Non-pigmented ciliary epithelial cell (primary cell): ENCODE results near the gene USH2A.

Source experiments
- DNase-seq: peaks from one replicate; pipeline ENCODE4 v3.0.0-alpha.2; 2010; ENCODE audit warnings: low read depth

Gene USH2A

GRCh38 chr1:216123446-216124191 is 299.6 kb downstream of the USH2A start:
- DNase-seq: no peak

DNA sequence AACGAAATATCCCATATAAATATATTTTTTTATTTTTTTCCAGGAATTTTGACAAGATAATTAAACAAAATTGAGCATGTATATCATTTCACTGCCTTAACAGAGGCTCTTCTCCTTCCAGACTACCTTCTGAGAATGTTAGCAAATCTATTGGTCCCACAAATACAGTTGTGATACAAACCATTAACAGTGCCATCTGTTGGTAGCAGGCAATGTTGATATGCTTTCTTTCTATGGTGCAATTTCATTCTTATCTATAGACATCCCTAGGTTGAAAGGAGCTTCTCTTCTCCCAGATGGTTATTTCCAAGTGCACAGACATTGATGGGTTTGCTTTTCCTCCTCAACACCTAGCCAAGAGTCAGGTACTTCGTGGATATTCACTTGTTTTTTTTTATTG is 303.6 kb downstream of the USH2A start:
- peak; percentile 6 for DNase-seq

- no peak for DNase-seq
These were observed 309.1 kb downstream of the USH2A start for GRCh38 chr1:216114180-216114579.

DNA sequence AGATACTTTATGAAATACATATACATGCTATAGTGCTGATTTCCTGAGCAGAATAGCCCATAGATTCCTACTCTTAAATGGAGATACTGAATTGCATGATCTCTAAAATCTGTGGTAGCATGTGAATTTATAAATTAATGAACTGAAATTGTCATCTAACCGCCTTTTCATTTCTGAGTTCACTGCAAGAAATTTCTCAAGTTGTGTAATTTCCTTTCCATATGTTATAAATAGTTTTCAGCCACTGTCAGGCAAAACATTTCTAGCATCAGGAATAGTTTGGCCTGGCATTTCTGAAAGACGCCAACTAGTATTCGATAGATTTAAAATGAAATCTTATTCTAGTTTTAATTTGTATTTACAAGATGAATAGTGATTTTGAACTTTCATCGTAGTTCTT is 310.1 kb downstream of the USH2A start:
- DNase-seq: no peak

- no peak for DNase-seq
These were observed 311.4 kb downstream of the USH2A start for GRCh38 chr1:216111842-216112241.

DNA sequence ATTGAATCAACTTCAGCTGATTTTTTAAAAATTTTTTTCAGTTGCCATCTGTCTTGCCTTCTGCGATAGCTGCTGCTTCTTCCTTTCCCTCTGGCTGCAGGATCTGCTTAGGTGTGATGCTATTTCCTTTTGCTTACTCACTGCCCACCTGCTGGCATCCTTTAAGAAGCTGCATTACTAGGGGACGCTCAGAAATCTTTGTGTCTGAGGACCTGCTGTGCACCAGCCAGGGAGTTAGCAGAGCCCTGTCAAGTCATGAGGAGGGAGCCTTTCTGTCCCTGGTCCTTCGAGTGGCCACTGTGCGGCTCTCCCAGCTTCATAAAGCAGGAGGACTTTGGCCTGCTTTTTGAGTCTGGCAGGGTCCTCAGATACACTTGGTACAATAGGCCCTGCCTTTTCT is 327.8 kb downstream of the USH2A start:
- no peak for DNase-seq

DNA sequence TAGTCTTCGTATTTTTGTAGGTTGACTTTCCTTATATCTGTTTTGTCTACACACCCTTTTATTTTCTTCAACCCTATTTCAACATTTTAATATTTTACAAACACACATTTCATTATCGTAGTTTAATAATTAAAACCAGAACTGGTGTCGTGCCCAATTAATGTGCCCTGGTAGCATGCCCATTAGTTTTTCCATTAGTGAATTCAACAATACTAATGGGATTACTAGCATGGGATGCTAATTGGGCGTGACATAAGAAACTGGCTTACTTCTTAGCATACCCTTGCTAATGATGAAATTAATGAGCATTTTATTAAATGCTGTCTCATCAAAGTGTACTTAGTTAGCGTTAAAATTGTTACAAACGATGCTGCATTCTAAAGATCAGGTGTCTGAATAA is 332.7 kb downstream of the USH2A start:
- DNase-seq: no peak

DNA sequence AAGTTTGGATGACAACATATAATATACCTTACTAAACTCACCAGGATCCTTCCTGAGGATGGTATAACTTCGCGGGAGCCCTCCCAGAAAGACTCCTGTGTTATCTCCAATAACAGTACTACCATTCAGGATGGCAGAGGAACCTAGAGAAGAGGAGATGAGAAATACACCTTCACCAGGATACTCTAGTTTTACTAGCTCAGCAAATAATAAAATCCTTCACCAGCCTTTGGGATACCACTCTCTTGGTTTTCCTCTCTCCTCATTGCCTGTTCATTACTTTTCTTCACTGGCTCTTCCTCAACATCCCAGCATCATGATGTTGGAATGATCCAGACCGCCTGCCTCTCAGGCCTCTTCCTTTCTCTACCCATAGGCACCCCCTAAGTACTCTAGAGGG is 336.6 kb downstream of the USH2A start:
- no peak for DNase-seq

DNA sequence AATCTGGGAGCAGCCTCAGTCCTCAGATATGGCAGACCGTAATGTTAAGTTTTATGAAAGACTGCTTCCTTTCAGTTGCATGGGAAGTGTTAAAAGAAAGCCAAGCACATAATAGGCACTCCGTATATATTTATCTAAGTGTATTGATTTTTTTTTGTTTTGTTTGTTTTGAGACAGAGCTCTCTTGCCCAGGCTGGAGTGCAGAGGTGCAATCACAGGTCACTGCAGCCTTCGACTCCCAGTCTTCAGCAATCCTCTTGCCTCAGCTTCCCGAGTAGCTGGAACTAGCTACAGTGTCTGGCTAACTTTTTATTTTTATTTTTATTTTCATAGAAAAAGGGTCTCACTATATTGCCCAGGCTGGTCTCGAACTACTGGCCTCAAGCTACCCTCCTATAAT is 341.8 kb downstream of the USH2A start:
- no peak for DNase-seq

GRCh38 chr1:216076751-216077150 is 346.5 kb downstream of the USH2A start:
- DNase-seq: no peak

GRCh38 chr1:216075339-216075738 is 347.9 kb downstream of the USH2A start:
- DNase-seq: no peak

DNA sequence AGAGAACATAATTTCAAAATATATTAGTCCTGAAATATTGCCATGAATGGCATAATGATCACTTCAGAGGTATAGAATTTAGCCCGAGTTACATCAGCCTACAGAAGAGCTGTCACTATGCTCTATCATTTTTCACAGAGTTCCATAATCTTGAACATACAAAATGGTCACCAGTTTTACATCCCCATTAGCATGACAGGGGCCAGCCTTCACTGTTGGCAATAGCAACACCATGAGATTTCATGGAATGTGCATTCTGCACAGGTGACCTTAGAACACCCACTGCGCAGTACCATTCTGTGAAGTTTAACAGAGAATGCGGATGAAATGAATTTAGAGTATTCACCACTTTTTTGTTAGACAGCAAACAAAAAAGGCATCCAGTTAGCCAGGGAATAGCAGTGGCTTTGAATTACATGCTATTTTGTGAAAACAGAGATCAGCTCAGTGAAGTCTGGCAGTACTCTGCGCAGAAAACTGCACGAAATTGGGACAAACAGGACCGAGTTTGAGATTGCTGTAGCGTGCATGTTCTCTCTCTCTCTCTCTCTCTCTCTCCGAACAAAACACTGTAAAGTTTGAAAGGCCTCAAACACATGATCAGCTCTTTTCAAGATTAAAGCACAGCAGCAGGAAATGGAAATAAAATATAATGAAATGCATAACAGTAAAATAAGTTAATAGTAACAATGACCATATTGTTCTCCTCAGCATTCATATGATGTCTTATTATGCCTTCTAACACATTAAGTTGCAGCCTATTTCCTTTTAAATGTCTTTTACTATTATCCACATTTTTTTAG is 349.3 kb downstream of the USH2A start:
- DNase-seq: no peak

GRCh38 chr1:216071262-216071661 is 352.0 kb downstream of the USH2A start:
- no peak for DNase-seq

GRCh38 chr1:216064643-216065042 is 358.6 kb downstream of the USH2A start:
- no peak for DNase-seq

- no peak for DNase-seq
These were observed 365.3 kb downstream of the USH2A start for GRCh38 chr1:216057947-216058346.

- no peak for DNase-seq
These were observed 366.2 kb downstream of the USH2A start for GRCh38 chr1:216057063-216057462.

GRCh38 chr1:216055004-216055403 is 368.2 kb downstream of the USH2A start:
- DNase-seq: no peak

DNA sequence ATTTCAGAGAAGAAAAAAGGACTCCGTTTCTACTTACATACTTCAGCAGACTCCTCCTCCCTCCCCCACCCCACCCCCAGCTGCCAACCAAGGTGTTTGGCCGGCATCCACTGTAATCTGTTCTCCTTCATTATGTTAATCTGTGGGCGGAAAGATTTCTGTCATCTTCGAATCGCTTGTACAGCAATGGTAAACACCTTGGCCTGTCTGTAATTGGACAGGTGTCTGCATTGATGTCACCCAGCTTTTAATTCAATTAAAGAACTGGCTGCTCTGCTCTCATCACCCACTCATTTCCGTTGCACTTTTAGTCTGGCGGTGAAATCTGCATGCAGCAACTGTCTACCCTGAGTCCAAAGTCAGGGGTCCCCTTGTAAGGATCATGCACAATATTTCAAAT is 368.6 kb downstream of the USH2A start:
- no peak for DNase-seq

GRCh38 chr1:216051071-216051470 is 372.2 kb downstream of the USH2A start:
- no peak for DNase-seq

DNA sequence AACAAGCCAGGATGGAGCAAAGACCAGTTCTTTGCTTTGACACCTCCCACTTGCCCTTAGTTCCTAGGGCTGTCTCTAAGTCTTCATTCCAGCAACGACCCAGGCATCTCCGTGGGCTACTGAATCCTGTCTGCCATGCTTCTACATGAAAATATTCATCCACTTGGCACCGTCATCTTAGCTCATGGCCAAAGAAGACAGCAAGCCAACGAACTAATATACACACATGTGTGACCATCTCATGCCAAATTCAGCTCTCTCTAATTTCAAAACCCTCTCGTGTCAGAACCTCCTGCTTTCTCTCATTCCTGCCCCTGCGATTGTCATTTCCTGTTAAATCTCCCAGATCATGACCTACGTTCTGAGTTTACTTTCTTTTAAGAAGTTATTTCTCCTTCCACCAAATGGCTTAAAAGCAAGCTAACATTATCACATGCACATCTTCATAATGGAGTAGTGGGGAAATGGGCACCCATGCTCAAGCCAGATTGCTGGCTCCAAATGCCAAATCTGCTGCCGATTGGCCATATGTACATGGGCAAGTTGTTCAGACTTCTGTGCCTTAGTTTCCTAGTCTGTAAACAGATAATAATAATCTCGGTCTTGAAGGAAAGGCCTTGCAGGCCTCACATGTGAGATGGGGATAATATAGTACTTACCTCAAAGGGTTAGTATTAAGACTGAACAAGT is 373.4 kb downstream of the USH2A start:
- no peak for DNase-seq

GRCh38 chr1:216047811-216048572 is 375.3 kb downstream of the USH2A start:
- no peak for DNase-seq

GRCh38 chr1:216046336-216046735 is 376.9 kb downstream of the USH2A start:
- DNase-seq: no peak
